Brain pericyte (primary cell): Measurements from ENCODE around the gene CAMK4.

Experiments used
- DNase-seq: peaks from one replicate; pipeline ENCODE4 v3.0.0-alpha.2; 2012; ENCODE audit warnings: low read depth, low spot score

The CAMK4 gene

GRCh38 chr5:111229221-111229835, 5.1 kb downstream of the CAMK4 start:
- DNase-seq: no peak

DNA sequence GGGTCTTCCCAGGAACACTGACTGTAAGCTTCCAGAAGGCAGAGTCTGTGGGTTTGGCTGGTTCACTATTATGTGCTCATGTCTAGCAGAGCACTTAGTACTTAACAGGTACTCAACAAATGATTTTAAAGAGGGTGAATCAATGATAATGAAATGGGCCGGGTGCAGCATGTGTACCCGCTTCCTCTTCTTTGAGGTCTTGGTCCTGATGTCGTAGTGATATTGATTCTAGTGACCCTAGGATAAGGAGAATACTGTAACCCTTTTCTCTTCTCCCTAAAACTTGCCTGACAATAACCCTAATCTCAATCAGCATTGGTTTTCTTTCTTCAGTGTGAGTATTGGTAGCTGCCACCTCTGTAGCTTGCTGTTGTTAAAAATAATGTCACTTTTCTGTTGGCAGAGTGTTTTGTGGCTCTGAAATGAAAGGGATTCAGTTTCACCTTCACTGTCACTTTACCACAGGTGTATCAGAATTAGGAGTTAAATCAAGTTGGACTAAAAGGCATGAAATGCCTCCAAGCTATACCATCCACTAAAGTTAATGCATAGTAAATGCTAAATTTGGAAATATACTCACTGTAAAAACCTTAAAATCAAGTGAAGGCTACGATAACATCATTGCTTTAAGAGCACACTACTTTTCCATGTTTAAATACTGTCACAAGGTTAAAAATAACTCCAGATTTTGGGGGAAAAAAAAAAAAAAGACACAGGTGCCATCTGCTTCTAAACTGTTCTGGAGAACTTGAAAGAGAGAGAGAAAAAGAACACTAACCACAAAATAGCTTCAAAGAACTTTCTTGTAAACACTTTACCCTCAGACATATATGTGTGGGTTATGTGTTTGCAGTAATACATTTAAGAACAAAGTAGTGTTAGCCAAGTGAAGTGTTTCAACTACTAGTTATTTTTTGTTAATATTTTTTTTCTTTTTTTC, 6.0 kb downstream of the CAMK4 start:
- DNase-seq: no peak

GRCh38 chr5:111231119-111231518, 6.9 kb downstream of the CAMK4 start:
- no peak for DNase-seq

DNA sequence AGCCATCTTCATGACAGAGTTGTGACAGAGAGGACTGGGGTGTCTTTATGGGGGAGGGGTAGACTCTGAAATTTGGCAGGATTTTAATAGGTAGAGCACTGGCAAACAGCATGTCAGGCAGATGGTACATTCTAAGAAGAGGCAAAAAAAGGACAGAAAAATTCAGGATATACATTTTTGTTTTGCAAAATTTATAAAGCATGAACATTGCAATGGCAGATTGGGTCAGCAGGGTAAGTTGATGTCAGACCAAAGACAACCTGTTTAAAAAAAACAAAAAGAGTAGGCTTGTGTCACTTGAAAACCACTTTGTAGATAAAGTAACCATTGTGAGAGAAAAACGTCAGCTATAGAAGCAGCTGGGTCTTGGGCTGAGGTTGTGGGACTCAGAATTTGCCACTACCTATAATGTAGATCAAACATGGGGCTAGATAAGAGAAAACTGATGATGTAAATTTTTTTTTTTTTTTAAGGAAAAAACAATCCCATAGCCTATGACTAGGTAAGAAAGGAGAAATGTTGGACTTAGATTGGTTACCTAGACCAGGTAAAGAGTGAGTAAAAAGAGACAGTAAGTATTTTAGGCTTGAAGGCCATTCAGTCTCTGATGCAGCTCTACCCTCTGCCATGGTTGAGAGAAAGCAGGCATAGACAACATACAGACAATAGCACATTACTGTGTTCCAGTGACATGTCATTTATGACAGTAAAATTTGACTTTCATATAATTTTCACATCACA, 8.3 kb downstream of the CAMK4 start:
- no peak for DNase-seq

- DNase-seq: no peak
Measured at GRCh38 chr5:111233052-111233374, 8.8 kb downstream of the CAMK4 start.

- DNase-seq: no peak
Measured at GRCh38 chr5:111234125-111234524, 9.9 kb downstream of the CAMK4 start.

GRCh38 chr5:111235635-111236034, 11.5 kb downstream of the CAMK4 start:
- no peak for DNase-seq

DNA sequence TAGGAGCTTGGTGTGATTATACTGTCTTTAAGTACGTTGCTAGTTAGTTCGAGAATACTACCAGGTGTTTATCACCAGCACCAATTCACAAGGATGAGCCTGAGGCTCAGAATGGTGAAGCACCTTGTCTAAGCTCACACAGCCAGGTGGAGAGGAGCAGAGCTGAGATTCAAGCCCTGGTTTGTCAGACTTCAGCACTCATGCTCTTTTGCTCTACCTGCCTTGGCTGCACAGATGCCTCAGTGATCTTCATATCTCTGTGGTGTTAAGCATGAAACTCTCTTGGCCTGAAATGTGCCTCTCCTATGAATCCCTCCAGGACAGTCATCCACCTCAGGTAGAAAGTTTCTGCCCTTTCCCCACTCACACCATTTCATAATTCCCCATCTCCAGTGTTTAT, 12.2 kb downstream of the CAMK4 start:
- no peak for DNase-seq

DNA sequence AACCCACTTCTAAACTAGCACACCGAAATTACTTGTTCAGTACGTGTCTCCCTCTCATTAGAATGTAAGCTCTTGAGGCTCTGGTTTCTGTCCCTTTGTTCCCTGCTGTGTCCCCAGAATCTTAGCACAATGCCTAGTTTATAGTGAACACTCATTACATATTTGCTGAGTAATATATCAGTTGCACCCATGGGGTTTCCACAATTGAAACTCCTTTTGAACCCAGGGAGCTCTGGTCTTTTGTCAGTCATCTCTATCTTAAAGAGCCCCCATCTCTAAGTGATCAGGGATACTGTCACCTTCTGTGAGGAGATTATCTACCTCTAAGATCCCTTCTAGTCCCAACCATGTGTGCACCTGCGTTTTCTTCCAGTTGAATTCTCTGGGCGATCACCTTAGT, 12.8 kb downstream of the CAMK4 start:
- DNase-seq: no peak

DNA sequence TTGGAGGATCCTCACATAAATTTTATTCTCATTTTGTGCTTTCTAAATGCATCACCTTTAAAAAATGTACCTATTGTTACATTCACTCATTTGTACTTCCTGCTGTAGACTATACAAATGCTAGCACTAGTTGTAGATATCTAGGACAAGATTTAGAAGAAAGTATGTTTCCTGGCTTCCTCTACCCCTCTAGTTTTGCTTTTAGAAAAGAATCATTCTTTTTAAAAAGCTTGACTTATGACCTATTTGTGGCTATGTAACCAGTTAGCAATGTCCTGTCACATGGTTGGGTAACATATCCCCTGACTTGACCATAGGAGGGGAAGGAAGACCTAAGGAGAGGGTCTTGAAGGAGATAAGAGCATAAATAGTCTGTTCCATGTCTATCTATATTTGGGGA, 13.3 kb downstream of the CAMK4 start:
- no peak for DNase-seq

DNA sequence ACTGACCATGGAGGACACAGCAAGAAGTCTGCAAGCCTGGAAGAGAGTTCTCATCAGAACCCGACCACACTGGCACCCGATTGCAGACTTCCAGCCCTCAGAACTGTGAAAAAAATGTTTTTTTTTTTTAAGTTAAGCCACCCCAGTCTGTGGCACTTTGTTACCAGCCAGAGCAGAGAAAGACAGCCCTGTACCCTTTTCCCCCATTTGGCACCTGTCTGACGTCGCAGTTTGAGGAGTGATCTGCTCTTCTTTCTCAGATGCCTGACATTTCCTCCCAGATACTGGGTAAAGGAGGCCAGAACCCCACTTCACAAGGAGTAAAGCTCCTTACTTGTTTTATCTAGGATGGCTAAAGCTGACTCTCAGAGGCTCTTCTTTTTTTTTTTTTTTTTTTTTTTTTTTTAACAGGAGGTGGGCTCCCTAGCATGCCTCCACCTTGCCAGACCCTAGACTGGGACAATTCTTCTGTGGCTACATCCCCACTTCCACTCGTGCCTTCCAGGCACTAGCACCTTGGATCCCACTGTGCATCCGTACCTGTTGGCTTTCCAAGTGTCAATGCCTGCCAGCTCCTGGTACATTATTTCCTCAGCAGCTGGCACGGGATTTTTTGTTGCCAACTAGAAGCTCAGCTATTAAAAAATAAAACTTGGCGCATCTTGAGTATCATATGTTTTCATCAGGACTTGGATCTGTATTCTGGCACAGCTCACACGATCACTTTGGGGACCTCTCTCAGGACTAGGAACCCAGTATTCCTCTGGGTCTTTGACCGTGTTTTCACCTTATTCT, 14.4 kb downstream of the CAMK4 start:
- DNase-seq: no peak

- no peak for DNase-seq
Measured at GRCh38 chr5:111241696-111242095, 17.5 kb downstream of the CAMK4 start.

DNA sequence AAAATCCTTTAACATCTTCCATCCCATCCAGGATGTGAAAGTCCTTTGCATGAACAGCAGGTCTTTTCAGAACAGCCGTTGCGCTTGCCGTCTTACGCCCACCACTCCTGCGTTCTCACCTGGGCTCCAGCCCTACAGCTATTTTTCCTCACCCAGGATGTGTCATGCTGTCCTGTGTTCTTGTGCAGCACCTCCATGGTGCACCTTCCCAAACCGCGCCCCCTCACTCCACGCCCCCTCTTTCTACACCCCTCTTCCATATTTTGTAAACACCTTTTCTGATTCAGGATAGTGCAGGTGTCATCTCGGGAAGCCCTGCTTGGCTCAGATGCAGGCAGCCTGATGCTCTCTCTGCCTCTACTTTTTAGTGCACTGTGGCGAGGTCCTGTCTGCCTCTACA, 18.4 kb downstream of the CAMK4 start:
- no peak for DNase-seq

DNA sequence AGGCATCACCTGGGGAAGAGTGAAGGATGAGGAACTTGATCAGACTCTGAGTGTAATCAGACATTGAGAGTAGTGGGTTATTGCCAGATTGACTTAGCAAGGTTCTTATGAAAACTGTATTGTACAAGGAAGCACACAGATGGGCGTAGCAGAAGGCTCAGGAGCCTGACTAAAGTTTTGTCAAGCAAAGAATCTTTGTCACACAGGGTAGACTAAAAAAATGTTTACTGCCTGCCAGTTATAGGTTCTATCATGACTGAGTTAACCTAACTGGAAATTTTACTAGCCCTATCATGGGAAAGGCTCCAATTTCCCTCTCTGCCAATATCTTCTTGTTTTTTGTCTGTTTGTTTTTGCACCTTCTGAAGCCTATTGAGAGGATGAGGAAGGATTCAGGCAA, 19.1 kb downstream of the CAMK4 start:
- no peak for DNase-seq

DNA sequence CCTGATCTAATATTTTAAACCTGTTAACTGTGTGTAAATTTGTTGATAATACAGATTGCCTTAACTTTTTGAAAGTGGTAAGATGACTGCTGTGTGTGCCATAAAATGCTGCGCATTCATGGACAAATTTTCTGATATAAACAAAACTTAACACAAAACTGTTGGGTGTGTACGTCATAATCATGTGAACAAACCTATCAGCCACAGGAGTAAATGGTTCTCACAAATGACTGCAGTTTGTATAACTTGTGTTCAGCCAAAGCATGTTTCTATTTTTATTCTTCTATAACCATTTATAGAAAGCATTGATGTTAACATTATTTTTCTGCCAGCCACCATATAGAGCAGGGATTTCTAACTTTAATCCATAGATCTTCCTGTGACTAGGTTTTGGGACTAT, 21.5 kb downstream of the CAMK4 start:
- DNase-seq: no peak

GRCh38 chr5:111246459-111246858, 22.3 kb downstream of the CAMK4 start:
- no peak for DNase-seq

DNA sequence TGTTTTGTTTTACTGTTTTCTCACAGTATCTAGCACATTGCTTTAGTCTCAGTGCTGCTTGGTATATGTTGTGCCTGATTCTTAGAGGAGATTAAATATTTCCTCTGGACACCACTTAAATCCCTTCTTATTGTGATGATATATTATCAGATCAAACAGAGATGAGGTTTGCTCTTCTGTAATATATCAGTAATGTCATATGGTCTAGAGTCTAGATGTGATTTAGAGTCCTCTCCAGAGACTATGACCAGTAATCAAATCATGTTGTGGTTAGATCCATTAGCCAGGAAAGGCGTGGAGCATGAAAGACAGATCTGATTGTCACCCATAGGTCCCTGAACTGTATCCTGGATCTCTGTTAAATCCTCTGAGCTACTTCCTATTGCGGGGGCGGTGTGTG, 24.4 kb downstream of the CAMK4 start:
- DNase-seq: no peak

DNA sequence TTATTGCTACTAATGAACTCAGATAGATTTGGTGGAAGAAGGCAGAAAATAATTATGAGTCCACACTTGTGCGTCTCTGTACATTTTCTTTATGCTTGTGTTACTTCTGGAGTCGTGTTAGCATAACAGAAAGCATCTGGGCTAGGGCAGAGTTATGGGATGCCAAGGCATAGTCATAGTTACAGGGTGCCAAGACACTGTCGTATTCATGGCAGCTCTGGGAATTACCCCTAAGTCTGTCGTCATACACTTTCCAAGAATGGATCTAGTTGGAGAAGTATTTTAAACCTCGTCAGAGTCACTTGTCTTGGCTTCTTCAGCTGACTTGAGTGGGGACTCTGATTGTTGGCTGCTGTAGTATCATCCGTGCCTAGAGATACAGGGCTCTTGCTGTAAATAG, 27.7 kb downstream of the CAMK4 start:
- no peak for DNase-seq

DNA sequence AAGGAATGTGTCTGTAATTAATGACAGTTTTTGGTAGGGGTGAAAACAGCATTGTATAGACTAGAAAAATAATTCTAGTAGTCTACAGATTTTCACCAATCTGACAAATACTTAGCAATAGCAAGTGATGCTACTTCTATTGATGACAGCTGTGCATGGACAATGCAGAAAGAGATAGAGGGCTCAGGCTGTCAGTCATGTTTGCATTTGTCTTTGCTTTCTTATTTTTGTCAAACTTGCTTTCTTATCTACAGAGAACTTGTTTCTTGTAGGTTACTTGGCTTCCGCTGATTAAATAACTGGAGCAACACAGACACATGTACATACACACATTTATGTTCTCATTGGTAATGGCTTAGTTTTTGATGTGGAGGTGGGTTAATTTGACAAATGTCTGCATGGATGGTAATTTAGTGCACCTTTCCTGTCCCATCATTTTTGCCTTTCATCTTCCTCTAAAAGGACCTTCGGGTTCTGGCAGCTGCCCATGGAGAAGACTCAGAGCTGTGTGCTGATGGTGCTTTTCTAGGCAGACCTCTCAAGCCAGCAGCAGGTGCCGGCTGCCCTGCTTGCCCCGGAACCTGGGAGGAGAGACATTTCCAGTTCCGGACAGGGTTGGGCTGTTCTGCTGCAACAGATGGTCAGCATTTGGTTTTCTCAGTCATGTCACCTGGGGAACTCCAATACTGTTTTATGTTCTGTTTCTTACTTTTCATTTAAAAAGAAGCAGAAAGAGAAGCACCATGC, 28.8 kb downstream of the CAMK4 start:
- no peak for DNase-seq

DNA sequence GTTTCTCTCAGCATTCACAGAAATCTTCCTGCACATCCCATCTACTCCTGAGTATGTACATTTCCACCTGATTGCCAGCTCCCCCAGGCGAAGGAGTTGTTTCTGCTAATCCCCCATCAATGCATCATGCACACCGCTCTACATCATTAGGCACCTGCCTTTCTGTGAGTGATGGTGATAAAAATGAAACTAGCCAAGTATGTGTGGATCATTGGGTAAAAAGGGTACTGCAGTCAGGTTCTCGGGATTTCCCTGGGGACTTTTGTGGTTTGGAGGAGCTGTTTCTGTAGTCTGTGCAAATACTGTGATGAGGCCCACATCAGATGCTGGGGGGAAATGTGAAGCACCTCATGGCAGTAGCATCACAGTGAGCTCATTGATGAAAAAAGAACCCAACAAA, 30.4 kb downstream of the CAMK4 start:
- DNase-seq: no peak

- DNase-seq: no peak
Measured at GRCh38 chr5:111255169-111255568, 31.0 kb downstream of the CAMK4 start.
